OCI-LY1 (cell line): ENCODE data around the gene CDC42BPB.

Experiments used
- H2AFZ ChIP-seq: fragments of 200-600 bp; sonication (generic), shearing (Covaris generic); 2 replicates; pipeline ENCODE4 v1.6.0; 2014; ENCODE audit warnings: antibody characterized with exemption, mild to moderate bottlenecking, low read length
- H3F3A ChIP-seq: fragments of 200-600 bp; sonication (generic), shearing (Covaris generic); 2 replicates; pipeline ENCODE4 v1.6.0; 2014; ENCODE audit warnings: mild to moderate bottlenecking, antibody characterized with exemption, low read length, moderate library complexity; ENCODE audit not compliant: insufficient read depth
- H3K27ac ChIP-seq: fragments of 200-600 bp; sonication (generic); 2 replicates; pipeline ENCODE4 v1.5.1; 2014; ENCODE audit warnings: low read length, mixed run types, mild to moderate bottlenecking, low read depth; ENCODE audit not compliant: poor library complexity, severe bottlenecking
- H3K27me3 ChIP-seq: fragments of 200-600 bp; sonication (generic); 2 replicates; pipeline ENCODE4 v1.6.0; 2014; ENCODE audit warnings: antibody characterized with exemption, mild to moderate bottlenecking, low read length, moderate library complexity; ENCODE audit not compliant: insufficient read depth
- H3K36me3 ChIP-seq: fragments of 200-600 bp; sonication (generic); 2 replicates; pipeline ENCODE4 v1.6.1; 2014; ENCODE audit warnings: mild to moderate bottlenecking, antibody characterized with exemption, low read length, moderate library complexity, mixed read lengths; ENCODE audit not compliant: insufficient read depth
- H3K4me1 ChIP-seq: fragments of 200-600 bp; sonication (generic); 2 replicates; pipeline ENCODE4 v1.5.1; 2014; ENCODE audit warnings: mild to moderate bottlenecking, low read length, moderate library complexity; ENCODE audit not compliant: insufficient read depth, severe bottlenecking
- H3K4me2 ChIP-seq: fragments of 200-600 bp; sonication (generic), shearing (Covaris generic); 2 replicates; pipeline ENCODE4 v1.6.1; 2014; ENCODE audit warnings: low read length
- H3K4me3 ChIP-seq: fragments of 200-600 bp; sonication (generic); 2 replicates; pipeline ENCODE4 v1.5.1; 2014; ENCODE audit warnings: low read length, low read depth, mild to moderate bottlenecking, mixed read lengths; ENCODE audit not compliant: poor library complexity, severe bottlenecking
- H3K79me2 ChIP-seq: fragments of 200-600 bp; shearing (Covaris generic); 2 replicates; pipeline ENCODE4 v1.6.1; 2016; ENCODE audit warnings: mixed run types, low read length, mixed read lengths; ENCODE audit not compliant: insufficient read depth
- H3K9ac ChIP-seq: fragments of 200-600 bp; sonication (generic), shearing (Covaris generic); 2 replicates; pipeline ENCODE4 v1.6.1; 2014; ENCODE audit warnings: mild to moderate bottlenecking, low read length, mixed read lengths
- H3K9me2 ChIP-seq: fragments of 200-600 bp; sonication (generic), shearing (Covaris generic); 2 replicates; pipeline ENCODE4 v1.6.1; 2014; ENCODE audit warnings: low read depth, mild to moderate bottlenecking, low read length, mixed read lengths
- H3K9me3 ChIP-seq: fragments of 200-600 bp; shearing (Covaris generic); 2 replicates; pipeline ENCODE4 v1.6.1; 2014; ENCODE audit warnings: low read length, mixed read lengths
- H4K20me1 ChIP-seq: fragments of 200-600 bp; sonication (generic), shearing (Covaris generic); 2 replicates; pipeline ENCODE4 v1.6.0; 2016; ENCODE audit warnings: mild to moderate bottlenecking, low read length; ENCODE audit not compliant: insufficient read depth
- EZH2 ChIP-seq: fragments of 200-600 bp; sonication (generic), shearing (Covaris generic); IDR thresholded peaks from 2 replicates; pipeline ENCODE4 v1.8.0; 2017; ENCODE audit warnings: borderline replicate concordance, mixed run types, mild to moderate bottlenecking, antibody characterized with exemption, low read length, moderate library complexity, mixed read lengths
- TF ChIP-seq, protein P1 (sequence below): fragments of 200-600 bp; sonication (generic), shearing (Covaris generic); IDR thresholded peaks from 2 replicates; pipeline ENCODE4 v1.5.1; 2017; ENCODE audit warnings: mild to moderate bottlenecking, antibody characterized with exemption, low read length, moderate library complexity, mixed read lengths

The CDC42BPB gene

DNA sequence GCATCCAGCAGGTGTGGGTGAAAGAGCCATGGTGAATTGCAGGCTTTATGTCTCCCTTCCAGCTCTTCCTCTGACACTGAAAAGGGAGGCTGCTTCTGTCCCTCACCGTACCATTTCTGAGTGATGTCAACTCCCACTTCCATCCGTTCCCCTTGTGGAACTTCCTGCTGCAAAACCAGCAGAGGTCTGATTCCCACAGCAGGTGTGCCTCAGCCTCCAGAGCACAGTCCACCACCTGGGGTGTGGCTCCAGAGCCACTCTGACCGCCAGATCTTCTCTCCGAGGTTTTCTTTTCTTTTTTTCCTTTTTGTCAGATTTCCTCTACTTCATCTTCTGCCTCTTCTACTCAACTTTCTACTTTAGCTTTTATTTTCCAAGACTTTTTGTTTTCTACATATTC, 62.7 kb downstream of the CDC42BPB start:
- no peaks in the 10 kb centered on the region for H3K36me3 ChIP-seq
- no peaks in the 10 kb centered on the region for H3K4me1 ChIP-seq
- no peaks in the 10 kb centered on the region for H4K20me1 ChIP-seq
- H3F3A ChIP-seq, result no peaks in the 10 kb centered on the region
- no peaks in the 10 kb centered on the region for H3K9me2 ChIP-seq
- no peak overlapping the region for H3K27ac ChIP-seq
- no peaks in the 10 kb centered on the region for H3K9me3 ChIP-seq
- no peak overlapping the region for H3K9ac ChIP-seq
- no peak overlapping the region for H2AFZ ChIP-seq
- H3K27me3 ChIP-seq, result no peaks in the 10 kb centered on the region; the same call in 1 of the 2 replicates
- H3K4me2 ChIP-seq, result no peak overlapping the region
- no peaks in the 10 kb centered on the region for H3K79me2 ChIP-seq
- H3K4me3 ChIP-seq, result no peak overlapping the region
- no peak for TF ChIP-seq EZH2
- TF ChIP-seq, protein P1, sequence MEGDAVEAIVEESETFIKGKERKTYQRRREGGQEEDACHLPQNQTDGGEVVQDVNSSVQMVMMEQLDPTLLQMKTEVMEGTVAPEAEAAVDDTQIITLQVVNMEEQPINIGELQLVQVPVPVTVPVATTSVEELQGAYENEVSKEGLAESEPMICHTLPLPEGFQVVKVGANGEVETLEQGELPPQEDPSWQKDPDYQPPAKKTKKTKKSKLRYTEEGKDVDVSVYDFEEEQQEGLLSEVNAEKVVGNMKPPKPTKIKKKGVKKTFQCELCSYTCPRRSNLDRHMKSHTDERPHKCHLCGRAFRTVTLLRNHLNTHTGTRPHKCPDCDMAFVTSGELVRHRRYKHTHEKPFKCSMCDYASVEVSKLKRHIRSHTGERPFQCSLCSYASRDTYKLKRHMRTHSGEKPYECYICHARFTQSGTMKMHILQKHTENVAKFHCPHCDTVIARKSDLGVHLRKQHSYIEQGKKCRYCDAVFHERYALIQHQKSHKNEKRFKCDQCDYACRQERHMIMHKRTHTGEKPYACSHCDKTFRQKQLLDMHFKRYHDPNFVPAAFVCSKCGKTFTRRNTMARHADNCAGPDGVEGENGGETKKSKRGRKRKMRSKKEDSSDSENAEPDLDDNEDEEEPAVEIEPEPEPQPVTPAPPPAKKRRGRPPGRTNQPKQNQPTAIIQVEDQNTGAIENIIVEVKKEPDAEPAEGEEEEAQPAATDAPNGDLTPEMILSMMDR, result no peak

DNA sequence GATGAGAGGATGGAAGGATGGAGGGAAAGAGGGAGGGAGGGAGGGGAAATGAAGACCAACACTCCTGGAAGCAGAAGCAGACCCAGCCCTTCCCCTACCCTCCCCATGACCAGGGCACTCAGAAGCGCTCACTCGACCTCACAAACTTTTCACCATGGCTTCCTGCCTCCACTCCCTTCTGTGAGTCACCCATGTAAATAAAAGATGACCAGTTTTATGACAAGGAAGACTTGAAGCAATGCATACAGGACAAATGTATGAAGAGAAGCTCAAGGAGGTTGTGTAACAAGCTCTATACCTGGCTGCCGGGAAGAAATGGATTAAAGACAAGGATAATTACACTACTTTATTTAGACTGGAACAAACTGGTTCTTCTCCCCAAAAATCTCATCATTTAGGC, 63.8 kb downstream of the CDC42BPB start:
- H3F3A ChIP-seq, result no peaks in the 10 kb centered on the region
- H3K4me1 ChIP-seq, result no peaks in the 10 kb centered on the region
- H4K20me1 ChIP-seq, result no peaks in the 10 kb centered on the region
- no peaks in the 10 kb centered on the region for H3K36me3 ChIP-seq
- H3K27ac ChIP-seq, result no peak overlapping the region
- H2AFZ ChIP-seq, result no peak overlapping the region
- H3K4me2 ChIP-seq, result no peak overlapping the region
- peaks cover under 1% of the 10 kb centered on the region; the same call in 1 of the 2 replicates for H3K9me3 ChIP-seq
- no peak overlapping the region for H3K4me3 ChIP-seq
- TF ChIP-seq, protein P1, result no peak
- no peak for TF ChIP-seq EZH2
- no peak overlapping the region for H3K9ac ChIP-seq
- H3K79me2 ChIP-seq, result no peaks in the 10 kb centered on the region
- no peaks in the 10 kb centered on the region; the same call in 1 of the 2 replicates for H3K27me3 ChIP-seq
- H3K9me2 ChIP-seq, result no peaks in the 10 kb centered on the region

DNA sequence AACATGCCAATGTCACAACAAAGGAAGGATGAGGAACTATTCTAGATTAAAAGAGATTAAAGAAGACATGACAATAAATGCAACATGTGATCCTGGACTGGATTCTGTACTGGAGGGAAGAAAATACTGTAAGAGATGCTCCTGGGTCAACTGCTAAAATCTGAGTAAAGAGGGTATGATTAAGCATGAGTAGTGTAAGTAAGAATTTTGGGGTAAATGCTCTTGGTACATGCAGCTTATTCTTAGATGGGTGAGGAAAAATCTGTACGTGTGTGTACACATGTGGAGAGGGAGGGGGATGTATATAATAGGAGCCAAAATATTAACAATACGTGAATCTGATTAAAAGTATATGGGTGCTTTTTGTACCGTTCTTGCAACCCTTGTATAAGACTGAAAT, 66.0 kb downstream of the CDC42BPB start:
- H3K4me1 ChIP-seq, result no peaks in the 10 kb centered on the region
- no peaks in the 10 kb centered on the region for H3F3A ChIP-seq
- H4K20me1 ChIP-seq, result no peaks in the 10 kb centered on the region
- H3K4me3 ChIP-seq, result no peak overlapping the region
- no peak overlapping the region for H3K27ac ChIP-seq
- no peak overlapping the region for H2AFZ ChIP-seq
- H3K4me2 ChIP-seq, result no peak overlapping the region
- TF ChIP-seq, protein P1, result no peak
- no peak for TF ChIP-seq EZH2
- H3K9me3 ChIP-seq, result peaks cover 12% of the 10 kb centered on the region; the same call in 1 of the 2 replicates
- no peaks in the 10 kb centered on the region for H3K79me2 ChIP-seq
- no peak overlapping the region for H3K9ac ChIP-seq
- H3K36me3 ChIP-seq, result no peaks in the 10 kb centered on the region; the same call in 1 of the 2 replicates
- H3K27me3 ChIP-seq, result no peaks in the 10 kb centered on the region; the same call in 1 of the 2 replicates
- no peaks in the 10 kb centered on the region for H3K9me2 ChIP-seq
